Ovary (tissue), 9 donors: ENCODE results near the gene SNAI3. TPM values are rescaled to one million over a fixed set of nuclear protein-coding genes. Genes with fewer than 3 reads are reported as not detected.

Source experiments
- DNase-seq, 5 donors: peaks; one replicate each; pipeline ENCODE4 v3.0.0-alpha.2; 2019 to 2020
- H3K27ac ChIP-seq, 2 donors: fragments of 200-600 bp; one replicate each; pipeline versions ENCODE4 v1.5.1 to v1.8.0; 2019 to 2022
- H3K27me3 ChIP-seq: fragments of 200-600 bp; one replicate; pipeline ENCODE4 v1.8.0; 2022
- H3K36me3 ChIP-seq: fragments of 200-600 bp; sonication (generic); one replicate; pipeline ENCODE4 v1.5.1; 2019
- H3K4me1 ChIP-seq: one replicate; pipeline ENCODE4 v1.8.1; 2013; ENCODE audit warnings: mild to moderate bottlenecking, moderate library complexity; ENCODE audit not compliant: insufficient read depth
- H3K4me3 ChIP-seq: fragments of 200-600 bp; sonication (generic); one replicate; pipeline ENCODE4 v1.5.1; 2017
- H3K9me3 ChIP-seq, 2 donors: fragments of 200-600 bp in 1 of 2; sonication (generic) in 1 of 2; one replicate each; pipeline versions ENCODE4 v1.5.1 to v1.8.1; 2013 to 2019; ENCODE audit warnings: mild to moderate bottlenecking in 1 of 2, moderate library complexity in 1 of 2
- EP300 ChIP-seq: sonication (generic); formaldehyde crosslinking; IDR thresholded peaks from one replicate; pipeline ENCODE4 v1.6.1; 2017; ENCODE audit warnings: antibody characterized with exemption
- POLR2A ChIP-seq: fragments of 450-650 bp; IDR thresholded peaks from one replicate; pipeline ENCODE4 v1.6.1; 2017; ENCODE audit warnings: antibody characterized with exemption, mild to moderate bottlenecking, moderate library complexity
- WGBS, 3 donors: extraction: QIAGEN DNeasy Blood & Tissue Kit in 1 of 3; methylation state at CpG; one replicate each; pipeline versions ENCODE4 v1.1.5 to v1.1.7; 2013 to 2017; 5-methylcytosine and 5-hydroxymethylcytosine counted together
- intact Hi-C, 4 donors: fragments of 100-400 bp; cut with DNase I; formaldehyde crosslinking; loops; one replicate each; pipeline versions ENCODE4 v1.11.0 to v1.15.1; 2022 to 2023
- polyA plus RNA-seq, 2 donors: library from polyadenylated mRNA; stranded (reverse); fragments of 200-250 nt in 1 of 2; fragments of 350-450 nt in 1 of 2; fragmentation: Illumina TruSeq in 1 of 2; extraction: RNeasy Lipid Tissue Mini Kit (QIAGEN cat#74804) in 1 of 2; gene quantifications; one replicate each; pipeline ENCODE4 v1.2.3, GENCODE V29; 2013 to 2014
- total RNA-seq, 7 donors: library from RNA; depleted of rRNA in 2 of 7; stranded (reverse); fragments of >200 nt in 2 of 7; fragmentation: NEBNext Ultra II Directional in 3 of 7; extraction: Animal tissue kit (Norgen Biotek cat#: 25700) in 3 of 7; gene quantifications; one replicate each; pipeline versions ENCODE4 v1.1.0 to v1.2.4, GENCODE V29; 2016 to 2023
- TF ChIP-seq, protein P1 (sequence below), 3 donors: fragments of 450-650 bp in 2 of 3; fragments of 200-600 bp in 1 of 3; IDR thresholded peaks; one replicate each; pipeline versions ENCODE4 v1.5.1 to v1.8.0; 2016 to 2022; ENCODE audit warnings: antibody characterized with exemption in 3 of 3, mild to moderate bottlenecking in 1 of 3
- donor health status: DM: no; HTN: no; CAD: no; lungs with moderate emphysema.
- donor health status: DM: no; HTN: no; CAD: no.
- donor health status: Bipolar disorder and iron deficiency.
- donor health status: DM: yes; HTN: yes; CAD: no.
- donor health status: DM: no; HTN: no; CAD: no.
- donor health status: DM: yes; HTN: yes; CAD: no.

SNAI3 gene
- total and polyA plus RNA-seq, 9 donors, result 0.12 to 1.0 (median 0.28) TPM; not detected in 4

DNA sequence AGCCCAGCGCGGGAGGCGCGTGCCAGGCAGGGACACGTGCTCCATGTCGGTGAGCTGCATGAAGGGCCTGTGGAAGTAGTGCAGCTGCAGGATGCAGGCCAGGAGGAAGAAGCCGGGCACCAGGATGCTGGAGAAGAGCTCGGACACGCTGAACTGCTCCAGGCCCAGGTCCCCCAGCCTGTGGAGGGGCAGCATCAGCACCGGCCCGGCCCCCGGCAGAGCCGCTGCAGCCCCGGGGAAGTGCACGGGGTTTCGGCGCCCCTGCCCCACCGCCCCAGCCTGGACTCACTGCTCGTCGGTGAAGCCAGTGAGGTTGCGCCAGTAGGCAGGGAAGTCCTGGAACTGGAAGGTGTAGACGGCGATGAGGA is 48.0 kb upstream of the SNAI3 start:
- H3K4me3 ChIP-seq, result no peak overlapping the region
- no peaks in the 10 kb centered on the region for H3K4me1 ChIP-seq
- H3K27me3 ChIP-seq, result no peaks in the 10 kb centered on the region
- TF ChIP-seq, protein P1, sequence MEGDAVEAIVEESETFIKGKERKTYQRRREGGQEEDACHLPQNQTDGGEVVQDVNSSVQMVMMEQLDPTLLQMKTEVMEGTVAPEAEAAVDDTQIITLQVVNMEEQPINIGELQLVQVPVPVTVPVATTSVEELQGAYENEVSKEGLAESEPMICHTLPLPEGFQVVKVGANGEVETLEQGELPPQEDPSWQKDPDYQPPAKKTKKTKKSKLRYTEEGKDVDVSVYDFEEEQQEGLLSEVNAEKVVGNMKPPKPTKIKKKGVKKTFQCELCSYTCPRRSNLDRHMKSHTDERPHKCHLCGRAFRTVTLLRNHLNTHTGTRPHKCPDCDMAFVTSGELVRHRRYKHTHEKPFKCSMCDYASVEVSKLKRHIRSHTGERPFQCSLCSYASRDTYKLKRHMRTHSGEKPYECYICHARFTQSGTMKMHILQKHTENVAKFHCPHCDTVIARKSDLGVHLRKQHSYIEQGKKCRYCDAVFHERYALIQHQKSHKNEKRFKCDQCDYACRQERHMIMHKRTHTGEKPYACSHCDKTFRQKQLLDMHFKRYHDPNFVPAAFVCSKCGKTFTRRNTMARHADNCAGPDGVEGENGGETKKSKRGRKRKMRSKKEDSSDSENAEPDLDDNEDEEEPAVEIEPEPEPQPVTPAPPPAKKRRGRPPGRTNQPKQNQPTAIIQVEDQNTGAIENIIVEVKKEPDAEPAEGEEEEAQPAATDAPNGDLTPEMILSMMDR (IDR thresholded peaks at IDR 0.05), result no peak
- TF ChIP-seq EP300 (no peak), POLR2A (no peak)
- intact Hi-C loops, result loop anchor here in 1 of 4 donors (10.0 kb wide), 1 partner anchor 480 kb away; the partner anchor contains the start of gene ZNF778
- DNase-seq, result no peak
- H3K27ac ChIP-seq, result no peak overlapping the region
- WGBS, 3 donors, result 89 to 92% (median 91%) methylated on average over 21 to 23 of the region's 23 CpGs
- H3K9me3 ChIP-seq, result no peaks in the 10 kb centered on the region
- H3K36me3 ChIP-seq, result no peaks in the 10 kb centered on the region

DNA sequence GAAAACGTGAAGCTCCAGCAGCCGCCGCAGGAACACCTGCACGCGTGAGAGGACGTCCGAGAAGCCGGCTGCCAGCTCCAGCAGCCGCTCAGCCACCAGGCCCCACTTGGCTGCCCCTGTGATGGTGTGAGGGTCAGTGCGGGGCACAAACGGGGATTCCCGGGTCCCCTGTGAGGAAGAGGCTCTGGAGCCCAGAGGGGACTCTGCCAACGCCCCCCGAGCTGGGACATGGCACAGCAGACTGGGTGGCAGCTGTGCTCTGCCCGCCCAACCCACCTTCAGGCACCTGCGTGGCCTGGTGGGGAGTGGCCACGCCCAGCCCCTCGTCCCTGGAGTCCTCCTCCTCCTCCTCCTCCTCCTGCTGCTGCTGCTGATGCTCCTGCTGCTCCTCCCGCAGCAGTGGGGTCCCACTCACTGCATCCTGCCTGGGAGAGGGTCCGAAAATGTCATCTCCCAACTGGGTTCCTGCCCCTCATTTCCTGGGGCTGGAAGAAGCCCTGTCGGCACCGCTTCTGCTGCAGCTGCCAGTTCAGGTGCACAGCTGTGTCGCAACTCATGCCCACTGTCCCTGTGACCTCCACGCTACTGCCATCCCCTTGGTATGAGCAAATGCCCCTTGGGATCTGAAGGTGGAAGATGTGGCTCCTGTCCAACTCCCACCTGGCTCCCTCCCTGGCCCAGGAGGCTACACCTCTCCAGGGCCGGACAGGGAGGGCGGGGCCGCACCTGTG is 47.5 kb upstream of the SNAI3 start:
- H3K4me1 ChIP-seq, result no peaks in the 10 kb centered on the region
- H3K36me3 ChIP-seq, result no peaks in the 10 kb centered on the region
- H3K27me3 ChIP-seq, result no peaks in the 10 kb centered on the region
- TF ChIP-seq POLR2A, result no peak
- TF ChIP-seq, protein P1 (IDR thresholded peaks at IDR 0.05), result no peak
- TF ChIP-seq EP300, result no peak
- H3K4me3 ChIP-seq, result no peak overlapping the region
- DNase-seq, result no peak
- 86 to 90% (median 86%) methylated on average over 17 to 27 of the region's 27 CpGs for WGBS, 3 donors
- no peaks in the 10 kb centered on the region for H3K9me3 ChIP-seq
- H3K27ac ChIP-seq, result no peak overlapping the region
- intact Hi-C loops, result loop anchor here in 1 of 4 donors (10.0 kb wide), 1 partner anchor 481 kb away; the partner anchor contains the start of gene ZNF778

DNA sequence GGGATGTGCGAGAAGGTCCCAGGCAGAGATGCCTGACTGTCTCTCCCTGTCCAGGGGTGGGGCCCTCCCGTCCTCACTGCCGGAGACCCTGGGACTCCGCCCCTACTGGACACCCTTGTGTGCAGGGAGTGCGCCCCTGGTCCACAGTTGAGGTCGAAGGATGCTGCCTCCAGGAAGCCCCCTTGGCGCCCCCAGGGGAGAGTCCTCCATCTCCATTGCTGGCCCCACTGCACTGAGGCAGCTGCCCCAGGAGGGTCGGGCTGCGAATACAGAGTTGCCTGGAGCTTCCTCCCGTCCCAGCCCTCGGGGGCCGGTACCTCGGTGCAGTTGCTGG is 46.6 kb upstream of the SNAI3 start:
- DNase-seq, result no peak
- no peak overlapping the region for H3K27ac ChIP-seq
- H3K4me1 ChIP-seq, result no peaks in the 10 kb centered on the region
- H3K27me3 ChIP-seq, result no peaks in the 10 kb centered on the region
- no peak for TF ChIP-seq POLR2A
- TF ChIP-seq, protein P1 (IDR thresholded peaks at IDR 0.05), result no peak
- no peak for TF ChIP-seq EP300
- H3K9me3 ChIP-seq, result no peaks in the 10 kb centered on the region
- intact Hi-C loops, result loop anchor here in 1 of 4 donors (10.0 kb wide), 1 partner anchor 482 kb away; the partner anchor contains the start of gene ZNF778
- no peak overlapping the region for H3K4me3 ChIP-seq
- 82 to 84% (median 83%) methylated on average over 13 of the region's 13 CpGs for WGBS, 3 donors
- no peaks in the 10 kb centered on the region for H3K36me3 ChIP-seq

DNA sequence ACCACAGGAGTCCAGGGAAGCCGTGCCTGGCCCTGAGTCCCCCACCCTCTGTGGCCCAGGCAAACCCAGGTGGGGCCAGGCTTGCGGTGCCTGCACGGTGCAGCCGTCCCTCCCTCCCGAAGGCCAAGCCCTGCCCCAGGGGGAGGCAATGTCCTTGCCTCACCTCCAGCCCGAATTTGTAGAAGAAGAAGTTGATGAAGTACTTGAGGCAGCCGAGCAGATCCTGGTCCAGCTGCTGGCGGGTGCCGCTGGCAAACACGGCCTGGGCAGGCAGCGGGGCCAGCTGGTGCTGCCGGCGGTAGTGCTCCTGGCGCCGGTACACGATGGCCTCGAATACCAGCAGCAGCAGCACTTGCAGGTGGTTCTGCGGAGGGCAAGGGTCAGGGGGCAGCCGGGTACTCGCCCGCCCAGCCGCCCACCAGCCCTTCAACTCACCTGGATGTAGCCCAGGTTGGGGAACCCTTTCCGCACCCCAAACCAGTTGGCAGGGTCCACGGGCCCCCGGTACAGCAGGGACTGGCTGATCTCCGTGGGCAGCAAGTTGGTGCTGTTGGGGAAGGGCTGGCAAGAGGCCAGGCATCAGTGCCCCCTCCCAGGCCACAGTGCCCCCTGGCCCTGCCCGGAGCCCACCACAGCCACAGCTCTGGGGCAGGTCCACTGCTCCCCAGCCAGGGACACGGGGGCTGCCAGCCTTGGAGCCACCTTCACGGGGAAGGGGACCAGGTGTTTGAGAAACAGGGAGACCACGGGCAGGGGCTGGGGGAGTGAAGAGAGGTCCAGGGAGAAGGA is 46.1 kb upstream of the SNAI3 start:
- Histone ChIP-seq H3K27me3 (no peaks in the 10 kb centered on the region), H3K4me3 (no peak overlapping the region), H3K36me3 (no peaks in the 10 kb centered on the region), H3K4me1 (no peaks in the 10 kb centered on the region), H3K27ac (no peak overlapping the region), H3K9me3 (no peaks in the 10 kb centered on the region)
- intact Hi-C loops, result loop anchor here in 1 of 4 donors (10.0 kb wide), 1 partner anchor 482 kb away; the partner anchor contains the start of gene ZNF778
- WGBS, 3 donors, result 67 to 80% (median 78%) methylated on average over 30 of the region's 30 CpGs
- DNase-seq, result no peak
- TF ChIP-seq POLR2A, result no peak
- no peak for TF ChIP-seq EP300
- TF ChIP-seq, protein P1 (IDR thresholded peaks at IDR 0.05), result no peak
